PC-3 (cell line): Measurements from ENCODE around the gene ACER1. TPM values are rescaled to one million over a fixed set of nuclear protein-coding genes. Genes with fewer than 3 reads are reported as not detected.
"Not testable (repeated sequence)": the region's sequence is repeated elsewhere in the genome, so short reads cannot be mapped to it uniquely, and the experiment has no call there.

Source experiments
- ATAC-seq: fragments of 200-7000 bp; cut with Tn5 transposase; 2 replicates; pipeline ENCODE4 v1.9.1; 2020; ENCODE audit warnings: mild to moderate bottlenecking, moderate library complexity
- BruUV-seq: library from RNA; stranded (reverse); fragments of 400-500 nt; replicated peaks from 2 replicates; lab custom pipeline; 2021; lab: Mats Ljungman, UMichigan
- CTCF ChIA-PET: fragments of 300-600 bp; sonication (Branson Sonifier 250); formaldehyde crosslinking; loops from one replicate; lab custom pipeline; 2022; ENCODE audit warnings: antibody characterized with exemption; lab: Charles Lee
- POLR2A ChIA-PET: fragments of 300-600 bp; sonication (Branson Sonifier 250); formaldehyde crosslinking; loops from one replicate; lab custom pipeline; 2022; ENCODE audit warnings: antibody characterized with exemption; ENCODE audit not compliant: unreplicated experiment; lab: Charles Lee
- DNase-seq: peaks from one replicate; pipeline ENCODE4 v3.0.0-alpha.2; 2015
- H2AFZ ChIP-seq: fragments of 300-600 bp; sonication (generic); 2 replicates; pipeline ENCODE4 v1.6.0; 2016; ENCODE audit warnings: antibody characterized with exemption, low read length
- H3F3A ChIP-seq: fragments of 300-600 bp; sonication (generic); one replicate; pipeline ENCODE4 v1.6.0; 2017; ENCODE audit warnings: antibody characterized with exemption, low read length, control low read depth, mild to moderate bottlenecking; ENCODE audit not compliant: unreplicated experiment
- H3K27ac ChIP-seq: fragments of 300-600 bp; sonication (generic); 2 replicates; pipeline ENCODE4 v1.5.1; 2016; ENCODE audit warnings: mild to moderate bottlenecking, low read length
- H3K27me3 ChIP-seq: fragments of 300-600 bp; sonication (generic); 2 replicates; pipeline ENCODE4 v1.6.1; 2016; ENCODE audit warnings: low read length, mixed read lengths
- H3K36me3 ChIP-seq: fragments of 300-600 bp; sonication (generic); 2 replicates; pipeline ENCODE4 v1.6.1; 2016; ENCODE audit warnings: low read depth, mixed run types, low read length, mixed read lengths
- H3K4me1 ChIP-seq: fragments of 300-600 bp; sonication (generic); 2 replicates; pipeline ENCODE4 v1.5.1; 2016; ENCODE audit warnings: low read length; ENCODE audit not compliant: insufficient read depth
- H3K4me2 ChIP-seq: fragments of 300-600 bp; sonication (generic); 2 replicates; pipeline ENCODE4 v1.6.0; 2016; ENCODE audit warnings: low read length
- H3K4me3 ChIP-seq: fragments of 300-600 bp; sonication (generic); 2 replicates; pipeline ENCODE4 v1.5.1; 2016; ENCODE audit warnings: mild to moderate bottlenecking, low read length, mixed read lengths
- H3K79me2 ChIP-seq: fragments of 300-600 bp; sonication (generic); 2 replicates; pipeline ENCODE4 v1.6.1; 2017; ENCODE audit warnings: low read length, mixed read lengths
- H3K9ac ChIP-seq: fragments of 300-600 bp; sonication (generic); 2 replicates; pipeline ENCODE4 v1.6.0; 2016; ENCODE audit warnings: mild to moderate bottlenecking, low read length
- H3K9me2 ChIP-seq: fragments of 300-600 bp; sonication (generic); replicated peaks from 2 replicates; pipeline ENCODE4 v1.6.1; 2016; ENCODE audit warnings: mixed run types, low read length, mixed read lengths
- H3K9me3 ChIP-seq: fragments of 300-600 bp; sonication (generic); 2 replicates; pipeline ENCODE4 v1.6.1; 2016; ENCODE audit warnings: low read length, mixed read lengths
- H4K20me1 ChIP-seq: fragments of 300-600 bp; sonication (generic); 2 replicates; pipeline ENCODE4 v1.6.1; 2016; ENCODE audit warnings: low read length, mixed read lengths
- EZH2 ChIP-seq: fragments of 300-600 bp; sonication (generic); IDR thresholded peaks from one replicate; pipeline ENCODE4 v1.6.1; 2017; ENCODE audit warnings: antibody characterized with exemption, mild to moderate bottlenecking, low read length; ENCODE audit not compliant: unreplicated experiment
- EZH2phosphoT487 ChIP-seq: fragments of 300-600 bp; sonication (generic); IDR thresholded peaks from 2 replicates; pipeline ENCODE4 v1.6.1; 2018; ENCODE audit warnings: mild to moderate bottlenecking, antibody characterized with exemption, low read length, borderline replicate concordance
- intact Hi-C: fragments of 100-400 bp; cut with micrococcal nuclease; formaldehyde crosslinking; loops from 2 replicates; pipeline ENCODE4 v1.9.0; 2023
- total RNA-seq: library from RNA; depleted of rRNA; stranded (reverse); fragments of >200 nt; gene quantifications from 2 replicates; pipeline ENCODE4 v1.2.3, GENCODE V29; 2014
- TF ChIP-seq, protein P1 (sequence below): fragments of 300-600 bp; sonication (generic); conservative IDR thresholded peaks from 2 replicates; pipeline ENCODE4 v1.5.1; 2017; ENCODE audit warnings: antibody characterized with exemption, low read depth, mild to moderate bottlenecking, low read length

The ACER1 gene
- total RNA-seq, 1 experiment from 2014 or later = not detected

DNA sequence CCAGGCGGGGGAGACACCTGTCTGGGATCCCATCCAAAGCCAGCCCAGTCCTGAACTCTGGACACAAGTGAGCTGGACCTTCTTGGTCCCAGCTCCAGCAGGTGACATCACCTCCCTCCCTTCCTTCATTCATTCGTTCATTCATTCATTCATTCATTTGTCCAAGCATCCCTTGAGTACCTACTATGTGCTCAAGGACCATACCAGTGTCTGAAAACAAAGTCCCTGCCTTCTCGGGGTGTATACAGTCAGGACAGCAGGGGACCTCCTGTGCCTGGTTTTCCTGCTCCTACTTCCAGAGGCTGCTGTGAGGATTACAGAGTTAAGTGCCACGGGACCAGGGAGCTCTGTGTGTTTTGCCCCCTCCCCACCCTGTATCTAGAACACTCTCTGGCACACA lies 14.0 kb downstream of the ACER1 start:
- DNase-seq (no peak), ATAC-seq (no peak)
- TF ChIP-seq, protein P1, sequence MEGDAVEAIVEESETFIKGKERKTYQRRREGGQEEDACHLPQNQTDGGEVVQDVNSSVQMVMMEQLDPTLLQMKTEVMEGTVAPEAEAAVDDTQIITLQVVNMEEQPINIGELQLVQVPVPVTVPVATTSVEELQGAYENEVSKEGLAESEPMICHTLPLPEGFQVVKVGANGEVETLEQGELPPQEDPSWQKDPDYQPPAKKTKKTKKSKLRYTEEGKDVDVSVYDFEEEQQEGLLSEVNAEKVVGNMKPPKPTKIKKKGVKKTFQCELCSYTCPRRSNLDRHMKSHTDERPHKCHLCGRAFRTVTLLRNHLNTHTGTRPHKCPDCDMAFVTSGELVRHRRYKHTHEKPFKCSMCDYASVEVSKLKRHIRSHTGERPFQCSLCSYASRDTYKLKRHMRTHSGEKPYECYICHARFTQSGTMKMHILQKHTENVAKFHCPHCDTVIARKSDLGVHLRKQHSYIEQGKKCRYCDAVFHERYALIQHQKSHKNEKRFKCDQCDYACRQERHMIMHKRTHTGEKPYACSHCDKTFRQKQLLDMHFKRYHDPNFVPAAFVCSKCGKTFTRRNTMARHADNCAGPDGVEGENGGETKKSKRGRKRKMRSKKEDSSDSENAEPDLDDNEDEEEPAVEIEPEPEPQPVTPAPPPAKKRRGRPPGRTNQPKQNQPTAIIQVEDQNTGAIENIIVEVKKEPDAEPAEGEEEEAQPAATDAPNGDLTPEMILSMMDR = no peak
- no peak for TF ChIP-seq EZH2
- no peak for TF ChIP-seq EZH2phosphoT487
- H3K36me3 ChIP-seq = no peaks in the 10 kb centered on the region
- BruUV-seq = no TSS peak
- no peaks in the 10 kb centered on the region for H3K79me2 ChIP-seq
- ChIA-PET CTCF (no interaction called here), POLR2A (no interaction called here)
- no peaks in the 10 kb centered on the region for H3K9me2 ChIP-seq
- H3K27me3 ChIP-seq = peaks cover 10% of the 10 kb centered on the region; the same call in 1 of the 2 replicates
- H4K20me1 ChIP-seq = no peaks in the 10 kb centered on the region
- no peaks in the 10 kb centered on the region for H3K9me3 ChIP-seq
- H3K27ac ChIP-seq = no peak overlapping the region
- no peak overlapping the region for H3K4me2 ChIP-seq
- H3K9ac ChIP-seq = no peak overlapping the region
- intact Hi-C loops = no loop called here
- H2AFZ ChIP-seq = no peak overlapping the region
- H3K4me3 ChIP-seq = no peak overlapping the region
- H3K4me1 ChIP-seq = no peaks in the 10 kb centered on the region
- no peaks in the 10 kb centered on the region for H3F3A ChIP-seq

DNA sequence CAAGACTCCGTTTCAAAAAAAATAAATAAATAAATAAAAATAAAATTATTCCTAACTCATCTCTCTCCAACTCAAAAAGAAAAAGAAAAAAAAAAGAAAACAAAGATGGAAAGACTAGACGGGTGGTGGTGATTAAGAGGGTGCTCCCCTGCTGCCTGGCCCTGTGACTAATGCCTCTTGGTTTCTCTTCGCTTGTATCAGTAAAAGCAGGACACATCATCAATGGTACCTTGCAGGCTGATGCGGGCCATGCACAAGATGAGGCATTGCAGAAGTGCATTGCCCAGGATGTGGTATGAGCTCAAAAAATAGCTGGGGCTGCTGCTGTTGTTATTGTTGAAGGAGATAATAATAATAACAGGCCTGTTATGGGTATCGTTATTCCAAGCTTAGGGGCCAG lies 14.6 kb downstream of the ACER1 start:
- H3K36me3 ChIP-seq = no peaks in the 10 kb centered on the region
- no peaks in the 10 kb centered on the region for H3K9me3 ChIP-seq
- BruUV-seq = no TSS peak
- no peaks in the 10 kb centered on the region for H4K20me1 ChIP-seq
- POLR2A ChIA-PET = no interaction called here
- CTCF ChIA-PET = no interaction called here
- TF ChIP-seq EZH2phosphoT487 = no peak
- no peak for TF ChIP-seq EZH2
- TF ChIP-seq, protein P1 = no peak
- no peak overlapping the region for H3K27ac ChIP-seq
- H3K79me2 ChIP-seq = no peaks in the 10 kb centered on the region
- peak; percentile 27 for DNase-seq
- H2AFZ ChIP-seq = no peak overlapping the region
- no peaks in the 10 kb centered on the region for H3F3A ChIP-seq
- intact Hi-C loops = no loop called here
- no peaks in the 10 kb centered on the region for H3K9me2 ChIP-seq
- peak; percentile 38; the same call in 1 of the 2 replicates for ATAC-seq
- H3K4me1 ChIP-seq = no peaks in the 10 kb centered on the region
- H3K4me2 ChIP-seq = no peak overlapping the region
- H3K4me3 ChIP-seq = no peak overlapping the region
- peaks cover 10% of the 10 kb centered on the region; the same call in 1 of the 2 replicates for H3K27me3 ChIP-seq
- no peak overlapping the region for H3K9ac ChIP-seq

DNA sequence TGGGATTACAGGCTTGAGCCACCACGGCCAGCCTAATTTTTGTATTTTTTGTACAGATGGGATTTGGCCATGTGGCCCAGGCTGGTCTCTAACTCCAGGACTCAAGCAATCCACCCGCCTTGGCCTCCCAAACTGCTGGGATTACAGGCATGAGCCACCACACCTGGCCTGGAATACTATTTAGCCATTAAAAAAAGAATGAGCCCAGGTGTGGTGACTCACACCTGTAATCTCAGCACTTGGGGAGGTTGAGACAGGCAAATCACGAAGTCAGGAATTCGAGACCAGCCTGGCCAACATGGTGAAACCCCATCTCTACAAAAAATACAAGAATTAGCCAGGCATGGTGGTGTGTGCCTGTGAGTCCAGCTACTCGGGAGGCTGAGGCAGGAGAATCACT lies 17.8 kb downstream of the ACER1 start:
- H3K9ac ChIP-seq, H3K9me2 ChIP-seq, H2AFZ ChIP-seq, H3K9me3 ChIP-seq, H3F3A ChIP-seq, H3K36me3 ChIP-seq, CTCF ChIA-PET, ATAC-seq, DNase-seq, H3K4me2 ChIP-seq, POLR2A ChIA-PET, H3K4me1 ChIP-seq, BruUV-seq, H3K27ac ChIP-seq, intact Hi-C loops, H4K20me1 ChIP-seq, H3K4me3 ChIP-seq, H3K27me3 ChIP-seq, H3K79me2 ChIP-seq: not testable (repeated sequence)
